Measurements from ENCODE around the gene TTYH1. TPM values are rescaled to one million over a fixed set of nuclear protein-coding genes. Genes with fewer than 3 reads are reported as not detected.
A peak's percentile ranks its signal among the peaks of the same experiment; 100 is the strongest.

The TTYH1 gene
- total and polyA plus RNA-seq, 2 donors (not counting 3 experiments of a cell fraction or from before 2014, with no cell fraction given): not detected

- BruUV-seq (replicated peaks): TSS peak; percentile 65
- FAIRE-seq: no peak
Measured at GRCh38 chr19:54448040-54448773, 32.9 kb downstream of the TTYH1 start.

DNA sequence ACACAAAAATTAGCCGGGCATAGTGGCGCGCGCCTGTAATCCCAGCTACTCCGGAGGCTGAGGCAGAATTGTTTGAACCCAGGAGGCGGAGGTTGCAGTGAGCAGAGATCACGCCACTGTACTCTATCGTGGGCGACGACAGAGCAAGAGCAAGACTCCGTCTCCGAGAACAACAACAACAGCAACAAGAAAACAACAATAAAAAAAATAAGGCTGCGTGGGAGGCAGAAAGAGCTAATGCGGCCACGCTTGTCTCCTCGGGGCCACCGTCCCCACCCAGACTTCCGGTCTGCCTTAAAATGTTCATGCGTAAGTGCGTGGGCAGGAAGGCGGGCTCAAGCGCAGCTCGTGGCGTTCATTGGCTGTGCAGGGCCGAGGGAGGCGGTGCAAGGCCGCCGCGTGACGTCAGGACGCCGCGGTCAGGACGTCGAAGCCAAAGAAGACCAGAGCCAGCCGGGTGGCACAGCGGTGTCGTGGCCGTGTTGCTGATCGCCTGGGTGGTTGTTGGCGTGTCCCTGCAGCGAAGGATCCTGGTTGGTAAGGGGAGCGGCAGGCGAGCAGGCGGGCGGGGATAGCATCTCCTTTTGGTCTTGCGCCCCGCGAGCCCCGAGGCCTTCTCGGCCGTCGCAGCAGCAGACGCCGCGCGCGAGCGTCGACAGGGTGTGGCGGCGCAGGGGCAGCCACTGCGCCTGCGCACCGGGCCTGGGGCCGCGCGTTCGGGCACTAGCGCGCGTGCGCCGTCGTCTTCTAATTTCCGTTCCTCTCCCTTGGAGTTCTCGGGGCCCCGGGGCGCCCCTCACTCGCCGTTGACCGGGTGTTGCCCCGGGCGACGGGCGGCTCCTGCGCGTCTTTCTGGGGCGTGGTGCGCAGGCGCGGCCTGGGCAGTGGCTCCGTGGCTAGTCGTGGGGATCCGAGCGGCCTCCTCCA lies 33.8 kb downstream of the TTYH1 start, which contains the start of gene LENG8:
Gene LENG8, plus strand, starts transcription at position 426 of the 927 bp plus-strand sequence. CDS start 2,146 bp downstream, outside the sequence.
- BruUV-seq (replicated peaks): no TSS peak
- Histone ChIP-seq H3K27ac (ENCODE audit: insufficient read depth, low read depth, low read length) (peak within 1 kb of the TSS; percentile 87), H3K4me3 (replicated peaks in 1 of 3; ENCODE audit: insufficient read depth in 1 of 3, low read depth in 1 of 3, low read length in 3 of 3) (peak within 1 kb of the TSS; percentile 76 to 96 (median 92)), H3K4me1 (ENCODE audit: control insufficient read depth, extremely low read depth, insufficient read depth, low read length) (peaks cover 22% of the 10 kb centered on the region), H3K27me3 (ENCODE audit: control insufficient read depth in 2 of 2, insufficient read depth in 2 of 2, low read length in 2 of 2) (no peaks in the 10 kb centered on the region), H3K9me3 (replicated peaks; ENCODE audit: control insufficient read depth, insufficient read depth, low read length) (no peaks in the 10 kb centered on the region), H3K9me1 (replicated peaks; ENCODE audit: control insufficient read depth, extremely low read depth, insufficient read depth, low read length) (no peaks in the 10 kb centered on the region), H3K9ac (replicated peaks; ENCODE audit: extremely low read depth, insufficient read depth, low read length) (peak within 1 kb of the TSS; percentile 97), H3K36me3 (ENCODE audit: control insufficient read depth in 2 of 2, extremely low read depth in 1 of 2, insufficient read depth in 2 of 2, low read length in 2 of 2) (peaks cover 26 to 35% of the 10 kb centered on the region in 2 experiments), H2AFZ (ENCODE audit: low read depth, low read length) (peak within 1 kb of the TSS; percentile 65), H3K79me2 (ENCODE audit: control insufficient read depth, insufficient read depth, low read length) (peaks cover 65% of the 10 kb centered on the region), H4K20me1 (replicated peaks; ENCODE audit: control insufficient read depth, extremely low read depth, insufficient read depth, low read length) (peaks cover 11% of the 10 kb centered on the region), H3K4me2 (ENCODE audit: insufficient read depth, low read length) (peak within 1 kb of the TSS; percentile 96)
- DNase-seq (ENCODE audit: low read depth, low spot score): peak; percentile 99
- POLR2A ChIA-PET: interaction anchor here (0.9 to 1.4 kb wide), 5 partner anchors 11 to 24 kb away, joined by 3 to 11 read pairs (median 4); partner anchors contain the start of genes CDC42EP5 and LENG9
- peak; percentile 99 for FAIRE-seq
- intact Hi-C loops (cut with micrococcal nuclease) (loop anchor here (1.0 to 5.0 kb wide), 2 partner anchors 14 to 247 kb away; partner anchors contain the start of genes LENG9 and RPS9), dilution Hi-C loops (cut with MboI; ENCODE audit: extremely low pct_ligation_motif_present, low sequenced_read_pairs) (no loop called here)
- TF ChIP-seq POLR2A (IDR thresholded peaks at IDR 0.05; ENCODE audit: low read depth, low read length) (peak; percentile 97), POLR2AphosphoS5 (IDR thresholded peaks at IDR 0.05; ENCODE audit: insufficient read depth, low read depth, low read length) (peak; percentile 94), CTCF (IDR thresholded peaks at IDR 0.05; ENCODE audit: extremely low read depth in 1 of 2, insufficient read depth in 1 of 2, low read depth in 1 of 2, low read length in 2 of 2) (no peak), MYC (IDR thresholded peaks at IDR 0.05; ENCODE audit: low read depth, low read length) (peak; percentile 9)
- CTCF ChIA-PET: interaction anchor here (0.6 to 2.2 kb wide), 11 partner anchors 9 to 603 kb away, joined by 3 to 14 read pairs (median 4); partner anchors contain the start of genes CDC42EP5, LENG1 and LENG9

More at GRCh38 chr19:54448040-54448773, 32.9 kb downstream of the TTYH1 start:
- POLR2A ChIA-PET: interaction anchor here (0.9 to 1.4 kb wide), 6 partner anchors 12 to 311 kb away, joined by 3 to 11 read pairs (median 4); partner anchors contain the start of genes CDC42EP5 and LENG9
- Histone ChIP-seq H3K79me2 (ENCODE audit: control insufficient read depth, insufficient read depth, low read length) (peaks cover 57% of the 10 kb centered on the region), H4K20me1 (replicated peaks; ENCODE audit: control insufficient read depth, extremely low read depth, insufficient read depth, low read length) (peaks cover 11% of the 10 kb centered on the region), H3K9ac (replicated peaks; ENCODE audit: extremely low read depth, insufficient read depth, low read length) (peak overlapping the region; percentile 97), H2AFZ (ENCODE audit: low read depth, low read length) (peak overlapping the region; percentile 65), H3K9me1 (replicated peaks; ENCODE audit: control insufficient read depth, extremely low read depth, insufficient read depth, low read length) (no peaks in the 10 kb centered on the region), H3K27me3 (ENCODE audit: control insufficient read depth in 2 of 2, insufficient read depth in 2 of 2, low read length in 2 of 2) (no peaks in the 10 kb centered on the region), H3K27ac (ENCODE audit: insufficient read depth, low read depth, low read length) (peak overlapping the region; percentile 87), H3K9me3 (replicated peaks; ENCODE audit: control insufficient read depth, insufficient read depth, low read length) (no peaks in the 10 kb centered on the region), H3K4me2 (ENCODE audit: insufficient read depth, low read length) (peak overlapping the region; percentile 56), H3K36me3 (ENCODE audit: control insufficient read depth in 2 of 2, extremely low read depth in 1 of 2, insufficient read depth in 2 of 2, low read length in 2 of 2) (peaks cover 18 to 27% of the 10 kb centered on the region in 2 experiments), H3K4me3 (replicated peaks in 1 of 3; ENCODE audit: insufficient read depth in 1 of 3, low read depth in 1 of 3, low read length in 3 of 3) (peak overlapping the region; percentile 55 to 96 (median 76)), H3K4me1 (ENCODE audit: control insufficient read depth, extremely low read depth, insufficient read depth, low read length) (peaks cover 22% of the 10 kb centered on the region)
- DNase-seq (ENCODE audit: low read depth, low spot score): peak; percentile 75
- dilution Hi-C loops (cut with MboI; ENCODE audit: extremely low pct_ligation_motif_present, low sequenced_read_pairs) (no loop called here), intact Hi-C loops (cut with micrococcal nuclease) (loop anchor here (5.0 kb wide), 1 partner anchor 246 kb away; the partner anchor contains the start of gene RPS9)
- TF ChIP-seq JUN (IDR thresholded peaks at IDR 0.05; ENCODE audit: borderline replicate concordance, insufficient read depth, insufficient read length, low read depth) (no peak), POLR2AphosphoS5 (IDR thresholded peaks at IDR 0.05; ENCODE audit: insufficient read depth, low read depth, low read length) (peak; percentile 55)
- CTCF ChIA-PET: interaction anchor here (0.9 to 2.2 kb wide), 9 partner anchors 9 to 226 kb away, joined by 3 to 14 read pairs (median 4); partner anchors contain the start of genes CDC42EP5 and LENG9
